NB4 (cell line): ENCODE data around the gene SLC39A11.

Experiments used
- CTCF ChIP-seq: IDR thresholded peaks from one replicate; pipeline ENCODE4 v1.5.1; 2012; ENCODE audit warnings: low read depth, low read length
- MAX ChIP-seq: IDR thresholded peaks from 2 replicates; pipeline ENCODE4 v1.6.1; 2011; ENCODE audit warnings: low read depth, low read length
- MYC ChIP-seq: IDR thresholded peaks from 2 replicates; pipeline ENCODE4 v1.6.1; 2011; ENCODE audit warnings: low read depth, low read length

GRCh38 chr17:72789711-72790110, 302.8 kb downstream of the SLC39A11 start:
- no peak for TF ChIP-seq CTCF
- no peak for TF ChIP-seq MYC
- TF ChIP-seq MAX: no peak
